ENCODE results near the gene CES1.
"Not testable (repeated sequence)": the region's sequence is repeated elsewhere in the genome, so short reads cannot be mapped to it uniquely, and the experiment has no call there.

DNA sequence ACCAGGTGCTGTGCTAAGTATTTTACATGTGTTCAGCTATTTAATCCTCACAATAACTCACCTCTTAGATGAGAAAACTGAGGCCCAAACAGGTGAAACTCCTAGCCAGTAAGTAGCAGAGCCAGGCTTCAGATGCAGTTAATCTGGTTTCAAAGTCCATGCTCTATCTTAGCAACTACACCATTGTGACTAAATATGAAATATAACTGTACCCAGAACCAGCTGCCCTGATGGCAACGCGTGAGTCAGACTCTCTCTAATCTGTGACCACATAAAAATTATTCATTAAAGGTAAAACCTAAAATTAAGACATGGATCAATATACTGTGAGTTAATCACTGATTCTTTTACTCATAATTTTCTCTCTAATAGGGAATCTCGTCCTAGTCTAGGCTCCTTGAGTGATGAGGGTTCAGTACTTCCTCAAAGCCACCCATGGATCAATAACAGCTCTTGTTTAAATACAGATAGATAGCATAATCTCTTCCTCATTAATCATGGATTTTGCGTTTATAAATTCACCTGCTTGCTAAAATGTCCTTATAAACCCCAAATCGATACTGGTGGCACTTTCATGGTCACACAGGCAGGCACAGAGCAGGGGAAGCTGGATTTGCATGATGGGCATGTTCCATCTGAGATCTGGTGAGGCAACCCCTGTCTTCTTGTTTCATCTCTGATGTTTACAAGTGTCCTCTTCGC lies 50.7 kb downstream of the CES1 start:
- TF ChIP-seq, protein P1, sequence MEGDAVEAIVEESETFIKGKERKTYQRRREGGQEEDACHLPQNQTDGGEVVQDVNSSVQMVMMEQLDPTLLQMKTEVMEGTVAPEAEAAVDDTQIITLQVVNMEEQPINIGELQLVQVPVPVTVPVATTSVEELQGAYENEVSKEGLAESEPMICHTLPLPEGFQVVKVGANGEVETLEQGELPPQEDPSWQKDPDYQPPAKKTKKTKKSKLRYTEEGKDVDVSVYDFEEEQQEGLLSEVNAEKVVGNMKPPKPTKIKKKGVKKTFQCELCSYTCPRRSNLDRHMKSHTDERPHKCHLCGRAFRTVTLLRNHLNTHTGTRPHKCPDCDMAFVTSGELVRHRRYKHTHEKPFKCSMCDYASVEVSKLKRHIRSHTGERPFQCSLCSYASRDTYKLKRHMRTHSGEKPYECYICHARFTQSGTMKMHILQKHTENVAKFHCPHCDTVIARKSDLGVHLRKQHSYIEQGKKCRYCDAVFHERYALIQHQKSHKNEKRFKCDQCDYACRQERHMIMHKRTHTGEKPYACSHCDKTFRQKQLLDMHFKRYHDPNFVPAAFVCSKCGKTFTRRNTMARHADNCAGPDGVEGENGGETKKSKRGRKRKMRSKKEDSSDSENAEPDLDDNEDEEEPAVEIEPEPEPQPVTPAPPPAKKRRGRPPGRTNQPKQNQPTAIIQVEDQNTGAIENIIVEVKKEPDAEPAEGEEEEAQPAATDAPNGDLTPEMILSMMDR (IDR thresholded peaks at IDR 0.05; ENCODE audit: borderline replicate concordance, extremely low read depth, low read length, poor library complexity, severe bottlenecking) = not testable (repeated sequence)
- not testable (repeated sequence) for TF ChIP-seq EZH2 (IDR thresholded peaks at IDR 0.05; ENCODE audit: borderline replicate concordance, low read depth, low read length, severe bottlenecking)
